Ovary (tissue), 3 donors: ENCODE results near the gene TBC1D2.

Experiments
- POLR2A ChIP-seq: fragments of 450-650 bp; IDR thresholded peaks from one replicate; pipeline ENCODE4 v1.6.1; 2017; ENCODE audit warnings: antibody characterized with exemption, mild to moderate bottlenecking, moderate library complexity
- TF ChIP-seq, protein P1 (sequence below), 3 donors: fragments of 450-650 bp in 2 of 3; fragments of 200-600 bp in 1 of 3; IDR thresholded peaks; one replicate each; pipeline versions ENCODE4 v1.5.1 to v1.8.0; 2016 to 2022; ENCODE audit warnings: antibody characterized with exemption in 3 of 3, mild to moderate bottlenecking in 1 of 3
- donor health status: DM: no; HTN: no; CAD: no.

DNA sequence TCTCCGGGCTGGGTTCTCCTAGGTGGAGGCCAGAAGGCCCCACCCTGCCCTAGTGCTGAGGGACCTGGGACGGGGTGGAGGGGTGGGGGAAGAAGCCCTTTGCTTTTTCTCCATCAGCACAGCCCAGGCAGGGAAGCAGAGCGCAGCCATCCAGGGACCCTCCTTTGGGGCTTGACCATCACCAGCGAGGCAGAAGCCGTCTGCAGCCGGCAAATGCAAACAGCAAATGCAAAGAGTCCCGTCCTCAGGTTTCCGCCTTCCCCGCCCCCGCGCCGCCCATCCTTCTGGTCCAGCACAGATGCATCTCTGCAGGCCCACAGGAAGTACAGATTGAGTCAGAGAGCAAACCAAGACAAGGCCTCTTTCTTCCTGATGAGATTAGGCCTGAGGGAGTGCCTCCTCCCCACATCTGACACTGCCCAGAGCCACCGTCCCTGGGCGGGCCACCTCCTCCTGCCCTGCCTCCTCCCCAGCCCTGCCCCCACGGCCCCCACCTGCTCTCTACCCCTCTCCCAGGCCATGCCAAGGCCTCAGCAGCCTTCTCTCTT lies 86.4 kb downstream of the TBC1D2 start:
- TF ChIP-seq, protein P1, sequence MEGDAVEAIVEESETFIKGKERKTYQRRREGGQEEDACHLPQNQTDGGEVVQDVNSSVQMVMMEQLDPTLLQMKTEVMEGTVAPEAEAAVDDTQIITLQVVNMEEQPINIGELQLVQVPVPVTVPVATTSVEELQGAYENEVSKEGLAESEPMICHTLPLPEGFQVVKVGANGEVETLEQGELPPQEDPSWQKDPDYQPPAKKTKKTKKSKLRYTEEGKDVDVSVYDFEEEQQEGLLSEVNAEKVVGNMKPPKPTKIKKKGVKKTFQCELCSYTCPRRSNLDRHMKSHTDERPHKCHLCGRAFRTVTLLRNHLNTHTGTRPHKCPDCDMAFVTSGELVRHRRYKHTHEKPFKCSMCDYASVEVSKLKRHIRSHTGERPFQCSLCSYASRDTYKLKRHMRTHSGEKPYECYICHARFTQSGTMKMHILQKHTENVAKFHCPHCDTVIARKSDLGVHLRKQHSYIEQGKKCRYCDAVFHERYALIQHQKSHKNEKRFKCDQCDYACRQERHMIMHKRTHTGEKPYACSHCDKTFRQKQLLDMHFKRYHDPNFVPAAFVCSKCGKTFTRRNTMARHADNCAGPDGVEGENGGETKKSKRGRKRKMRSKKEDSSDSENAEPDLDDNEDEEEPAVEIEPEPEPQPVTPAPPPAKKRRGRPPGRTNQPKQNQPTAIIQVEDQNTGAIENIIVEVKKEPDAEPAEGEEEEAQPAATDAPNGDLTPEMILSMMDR (IDR thresholded peaks at IDR 0.05): no peak
- no peak for TF ChIP-seq POLR2A
